ENCODE measurements around the gene DNAJC15.

The DNAJC15 gene

DNA sequence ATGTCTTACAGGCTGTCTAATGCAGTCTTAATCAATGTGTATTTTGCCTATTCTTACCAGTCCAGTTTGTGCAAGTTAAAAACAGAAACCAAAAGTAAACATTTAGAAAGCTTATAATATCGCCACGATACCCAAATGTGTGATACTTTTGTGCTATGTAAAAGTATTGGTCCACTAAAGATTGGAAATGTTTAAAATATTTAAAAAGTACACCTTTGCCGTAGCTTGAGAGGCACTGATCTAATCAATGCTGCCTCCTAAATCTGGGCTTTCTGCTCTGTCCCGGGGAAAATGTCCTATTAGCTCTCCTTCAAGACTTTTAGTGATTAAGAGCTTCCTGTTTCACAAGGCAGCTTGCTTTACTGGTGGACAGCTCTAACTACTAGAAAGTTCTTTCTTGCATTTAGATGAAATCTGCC, 64.7 kb downstream of the DNAJC15 start:
- DNase-seq, result no peak

DNA sequence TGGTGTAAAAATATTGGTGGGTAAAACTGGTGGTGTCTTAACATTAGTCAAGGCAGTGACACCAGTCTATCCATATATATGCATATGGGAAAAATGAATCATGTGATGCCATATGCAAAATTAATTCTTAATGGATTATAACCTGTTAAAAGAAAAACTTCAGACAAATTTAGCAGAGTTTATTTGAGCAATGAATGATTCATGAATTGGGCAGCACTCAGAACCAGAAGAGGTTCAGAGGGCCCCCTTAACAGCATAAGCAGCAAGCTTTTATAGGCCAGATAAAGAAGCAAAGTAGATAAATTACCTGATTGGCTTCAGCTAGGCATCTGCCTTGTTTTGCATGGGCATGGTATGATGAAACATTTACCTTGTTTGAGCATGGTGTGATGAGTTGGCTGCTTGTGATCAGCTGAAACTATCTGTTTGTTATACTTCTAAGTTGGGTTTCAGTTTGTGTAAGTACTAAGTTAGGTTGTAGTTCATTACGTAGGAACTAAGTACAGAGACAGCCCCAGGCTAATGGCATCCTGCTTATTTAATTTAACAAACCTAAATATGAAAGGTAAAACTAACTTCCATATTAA, 66.6 kb downstream of the DNAJC15 start:
- DNase-seq, result no peak

GRCh38 chr13:43094901-43095300, 71.5 kb downstream of the DNAJC15 start:
- DNase-seq, result no peak

DNA sequence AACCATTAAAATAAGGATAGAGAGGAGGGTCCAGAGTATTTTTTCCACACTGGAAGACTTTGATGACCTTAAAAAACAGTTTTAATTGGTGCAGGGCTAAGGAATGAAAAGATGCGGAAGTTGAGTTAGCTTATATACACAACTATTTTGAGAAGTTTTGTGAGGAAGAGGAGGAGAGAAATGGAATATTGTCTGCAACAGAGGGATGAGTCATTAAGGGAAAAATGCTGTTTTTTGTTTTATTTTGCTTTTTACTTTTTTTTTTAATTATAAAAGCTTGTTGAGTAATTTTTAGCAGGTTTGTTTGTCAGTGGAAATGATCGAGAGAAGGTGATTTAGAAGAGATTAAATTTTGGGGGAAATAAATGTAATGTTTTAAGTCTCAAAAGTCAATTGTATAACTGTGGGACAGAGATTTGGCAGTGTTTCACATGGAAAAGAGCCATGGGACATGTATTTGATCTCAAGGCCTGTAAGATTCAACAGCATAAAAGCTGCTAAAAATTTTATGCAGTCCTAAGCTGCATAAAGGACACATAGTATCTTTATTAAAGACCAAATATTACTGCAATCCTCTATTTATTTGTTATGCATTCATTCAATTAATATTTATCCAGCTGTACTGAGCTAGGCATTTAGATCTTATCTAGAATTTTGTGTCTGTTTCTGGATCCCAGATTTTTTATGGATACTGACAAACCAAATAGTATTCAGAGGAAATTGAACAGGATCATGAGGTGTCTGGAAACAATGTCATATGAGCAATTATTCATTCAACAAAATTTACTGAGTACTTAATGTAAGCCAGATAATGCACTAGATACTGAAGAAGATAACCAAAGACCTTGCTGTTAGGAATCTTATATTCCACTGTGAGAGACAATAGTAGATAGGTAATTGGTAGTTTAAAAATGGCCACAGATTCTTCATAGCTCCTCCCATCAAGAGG, 72.7 kb downstream of the DNAJC15 start:
- no peak for DNase-seq

DNA sequence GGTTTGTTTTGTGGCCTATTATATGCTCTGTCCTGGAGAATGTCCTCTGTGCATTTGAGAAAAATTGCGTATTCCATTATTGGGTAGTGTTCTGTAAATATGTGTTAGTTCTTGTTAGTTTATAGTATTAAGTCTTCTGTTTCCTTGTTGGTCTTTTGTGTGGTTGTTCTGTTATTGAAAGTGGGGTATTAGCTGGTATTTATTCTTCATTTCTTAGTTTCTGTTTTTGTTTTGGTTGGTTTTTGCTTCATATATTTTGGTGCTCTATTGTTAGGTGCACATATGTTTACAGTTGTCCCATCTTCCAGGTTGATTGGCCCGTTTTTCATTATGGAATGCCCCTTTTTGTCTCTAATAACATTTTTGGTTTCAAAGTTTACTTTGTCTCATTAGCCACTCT, 77.3 kb downstream of the DNAJC15 start:
- no peak for DNase-seq

DNA sequence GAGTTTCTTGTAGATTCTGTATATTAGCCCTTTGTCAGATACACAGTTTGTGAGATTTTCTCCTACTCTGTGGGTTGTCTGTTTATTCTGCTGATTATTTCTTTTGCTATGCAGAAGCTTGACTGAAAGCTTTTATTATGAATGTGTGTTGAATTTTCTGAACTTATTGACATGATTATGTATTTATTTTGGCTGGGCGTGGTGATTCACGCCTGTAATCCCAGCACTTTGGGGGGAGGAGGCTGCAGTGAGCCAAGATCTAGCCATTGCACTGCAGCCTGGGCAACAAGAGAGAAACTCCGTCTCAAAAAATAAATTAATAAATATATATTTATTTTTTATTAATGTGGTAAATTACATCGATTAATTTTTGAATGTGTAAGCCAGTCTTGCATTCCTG, 78.9 kb downstream of the DNAJC15 start:
- no peak for DNase-seq

- DNase-seq, result no peak
These were observed 84.4 kb downstream of the DNAJC15 start for GRCh38 chr13:43107780-43108179.

- no peak for DNase-seq
These were observed 86.7 kb downstream of the DNAJC15 start for GRCh38 chr13:43110036-43110435.

DNA sequence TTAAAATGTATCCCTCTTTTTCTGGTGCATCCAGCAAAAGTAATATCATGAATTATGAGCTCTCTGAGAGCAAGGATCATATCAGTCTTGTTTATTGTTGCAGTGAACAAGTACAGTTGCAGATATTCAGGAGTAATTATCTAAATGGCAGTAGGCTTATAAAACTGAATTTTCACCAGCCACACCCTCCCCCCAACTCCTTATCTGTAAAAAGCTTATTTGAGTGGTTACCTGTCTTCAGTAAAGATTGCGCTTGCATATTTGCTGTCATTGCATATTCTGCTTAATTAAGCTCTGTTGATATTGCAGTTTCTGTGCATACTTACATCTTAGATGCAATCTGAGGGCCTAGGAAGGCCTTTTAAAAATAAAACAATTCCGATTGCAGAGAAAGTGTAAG, 87.3 kb downstream of the DNAJC15 start:
- no peak for DNase-seq

DNA sequence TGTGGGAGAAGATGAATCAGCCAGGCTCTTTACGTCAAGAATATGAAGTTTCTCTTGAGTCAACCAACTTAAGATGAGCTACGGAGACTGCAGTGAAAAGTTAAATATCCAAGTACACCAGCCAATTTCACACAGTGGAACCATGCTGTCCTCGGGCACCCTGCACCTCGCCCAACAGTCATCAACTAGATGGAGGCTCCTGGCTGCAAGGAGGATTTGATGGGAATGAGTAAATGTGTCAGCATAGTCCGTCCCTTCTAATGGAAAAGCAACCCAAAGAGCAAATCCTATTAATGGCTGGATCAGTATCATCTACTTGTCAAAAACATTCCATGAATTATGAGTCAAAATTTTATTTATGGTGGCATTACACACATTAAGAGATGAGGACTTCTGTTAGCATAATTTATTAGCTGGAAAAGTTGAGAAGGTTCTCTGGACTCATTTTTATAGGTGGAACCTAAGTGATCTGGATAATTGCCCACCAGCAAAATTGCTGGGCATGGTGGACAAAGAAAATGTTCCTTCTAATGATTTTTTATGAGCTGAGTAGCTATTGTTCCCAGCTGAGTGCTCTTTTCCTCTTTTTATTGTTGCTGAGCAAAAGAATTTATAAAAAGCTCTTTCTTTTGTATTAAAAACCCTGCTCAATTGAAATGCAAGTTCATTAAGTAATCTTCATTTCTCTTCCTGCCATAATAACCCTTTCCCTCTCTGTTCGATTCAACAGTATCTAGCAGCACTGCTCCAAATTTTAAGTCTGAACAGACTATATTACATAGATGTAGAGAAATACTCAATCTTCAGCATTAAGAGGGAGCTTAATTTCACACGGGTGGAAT, 88.4 kb downstream of the DNAJC15 start:
- no peak for DNase-seq

- no peak for DNase-seq
These were observed 90.2 kb downstream of the DNAJC15 start for GRCh38 chr13:43113603-43114002.

GRCh38 chr13:43114504-43114903, 91.1 kb downstream of the DNAJC15 start:
- DNase-seq, result no peak

DNA sequence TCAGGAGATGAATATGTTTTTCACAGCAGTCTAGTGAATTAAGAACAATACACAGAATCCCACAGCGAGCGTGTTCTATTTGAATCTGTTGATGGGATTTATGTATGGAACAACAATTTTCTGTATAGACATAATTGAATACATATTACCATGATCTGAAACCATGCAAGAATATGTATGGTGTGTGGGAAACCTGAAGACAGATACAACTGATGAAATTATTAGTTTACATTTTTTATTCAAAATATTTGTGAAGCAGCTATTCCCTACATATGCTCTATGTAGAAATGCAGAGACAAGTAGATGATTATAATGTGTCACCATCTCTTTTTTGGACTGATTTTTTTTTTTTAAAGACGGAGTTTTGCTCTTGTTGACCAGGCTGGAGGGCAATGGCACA, 91.8 kb downstream of the DNAJC15 start:
- DNase-seq, result no peak

- DNase-seq, result no peak
These were observed 92.9 kb downstream of the DNAJC15 start for GRCh38 chr13:43116242-43116641.

DNA sequence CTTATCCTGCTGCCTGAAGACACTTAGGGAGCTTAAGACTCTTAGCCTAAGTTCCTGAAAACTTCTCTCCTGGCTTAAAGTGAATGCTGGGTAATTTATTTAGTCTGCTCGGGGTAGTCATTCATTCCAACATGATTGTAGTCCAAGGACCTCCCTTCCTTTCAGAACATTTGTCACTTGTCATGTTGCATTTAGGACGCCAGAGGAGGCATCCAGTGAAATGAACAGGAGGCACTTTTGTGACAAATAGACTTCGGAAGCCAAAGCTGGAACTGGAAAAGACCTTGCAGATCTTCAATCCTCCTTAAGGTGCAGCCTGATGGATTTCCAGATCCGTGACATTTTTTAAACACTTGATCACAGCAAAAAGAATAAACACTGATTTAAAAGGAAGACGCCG, 95.1 kb downstream of the DNAJC15 start:
- DNase-seq, result no peak

GRCh38 chr13:43119206-43119605, 95.8 kb downstream of the DNAJC15 start:
- DNase-seq, result no peak

DNA sequence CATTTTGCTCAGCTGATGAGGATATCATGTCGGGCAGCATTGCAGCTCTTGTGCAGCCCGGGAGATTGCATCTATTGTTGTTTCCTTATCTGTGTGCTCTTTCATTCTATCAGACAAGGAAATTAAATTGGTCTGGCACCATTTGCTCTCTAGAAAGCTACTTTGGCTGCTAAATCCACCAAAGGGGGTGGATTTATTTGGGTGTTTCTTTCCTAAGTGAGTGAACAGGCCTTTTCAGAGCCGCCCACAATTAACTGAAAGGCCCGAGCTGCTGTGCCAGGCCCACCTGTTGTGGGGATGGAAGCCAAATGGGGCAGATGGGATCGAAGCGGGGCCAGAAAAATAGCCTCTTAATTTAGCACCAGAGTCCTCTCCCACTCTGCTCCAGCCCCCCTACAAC, 99.4 kb downstream of the DNAJC15 start:
- no peak for DNase-seq

- no peak for DNase-seq
These were observed 100.5 kb downstream of the DNAJC15 start for GRCh38 chr13:43123856-43124255.

GRCh38 chr13:43124490-43124889, 101.1 kb downstream of the DNAJC15 start:
- no peak for DNase-seq

DNA sequence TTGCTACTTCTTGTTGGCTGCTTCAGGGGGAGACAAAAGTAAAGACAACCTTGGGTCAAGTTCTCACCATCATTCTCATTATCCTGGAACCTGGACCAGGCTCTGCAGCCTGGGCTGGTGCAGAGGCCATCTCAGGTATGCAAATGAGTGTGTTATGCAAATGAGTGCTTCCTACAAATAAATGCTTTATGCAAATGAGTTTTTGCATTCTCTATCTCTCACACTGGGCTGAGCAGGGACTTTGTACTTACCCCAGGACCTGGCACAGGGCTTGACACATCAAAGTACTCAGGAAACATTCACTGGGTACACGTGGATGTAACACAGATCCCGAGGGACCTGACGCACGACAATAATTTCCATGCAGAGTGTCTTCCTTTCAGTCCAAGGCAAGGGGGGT, 103.0 kb downstream of the DNAJC15 start:
- DNase-seq, result no peak

GRCh38 chr13:43127103-43127798, 103.9 kb downstream of the DNAJC15 start:
- DNase-seq, result peak; percentile 46

- peak; percentile 64 for DNase-seq
These were observed 104.4 kb downstream of the DNAJC15 start for GRCh38 chr13:43127827-43128226.

DNA sequence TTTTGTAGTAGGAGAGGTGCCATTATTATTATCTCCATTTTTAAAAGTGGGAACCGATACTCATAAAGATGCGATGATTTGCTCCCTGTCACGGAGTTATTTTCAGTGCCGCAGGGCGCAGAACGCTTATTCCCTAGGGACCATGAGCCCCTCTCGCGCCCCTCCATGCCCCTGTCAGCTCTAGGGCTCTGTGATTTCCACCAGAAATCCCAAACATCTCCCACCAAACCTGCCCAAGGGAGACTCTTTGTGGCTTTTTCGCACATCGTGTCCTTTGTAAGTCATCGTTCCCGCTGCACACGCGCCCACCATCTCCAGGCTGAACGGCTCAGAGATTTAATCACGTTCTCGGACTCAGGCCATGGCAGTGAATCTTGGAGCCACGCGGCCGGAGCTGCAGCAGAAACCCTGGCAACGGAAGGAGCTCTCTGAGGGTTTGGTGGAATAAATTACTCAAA, 105.1 kb downstream of the DNAJC15 start:
- DNase-seq, result peak; percentile 49
